Measurements from ENCODE around the gene LIN54.
"Not testable (repeated sequence)": the region's sequence is repeated elsewhere in the genome, so short reads cannot be mapped to it uniquely, and the experiment has no call there.

LIN54 gene

GRCh38 chr4:83012200-83012686, 1.6 kb upstream of the LIN54 start:
- DNase-seq (ENCODE audit: low spot score): peak; percentile 13

- no peak for DNase-seq (ENCODE audit: low spot score)
Measured at GRCh38 chr4:83011689-83012199, 1.1 kb upstream of the LIN54 start.

- peak; percentile 15 for DNase-seq (ENCODE audit: low spot score)
Measured at GRCh38 chr4:83010111-83010521, 507 bp downstream of the LIN54 start.

GRCh38 chr4:83009529-83009928, 1.1 kb downstream of the LIN54 start:
- DNase-seq (ENCODE audit: low spot score): no peak

GRCh38 chr4:83003044-83003791, 7.4 kb downstream of the LIN54 start:
- DNase-seq (ENCODE audit: low spot score): not testable (repeated sequence)

- no peak for DNase-seq (ENCODE audit: low spot score)
Measured at GRCh38 chr4:83002329-83002728, 8.3 kb downstream of the LIN54 start.

- DNase-seq (ENCODE audit: low spot score): no peak
Measured at GRCh38 chr4:82998898-82999297, 11.7 kb downstream of the LIN54 start.

GRCh38 chr4:82994834-82995233, 15.8 kb downstream of the LIN54 start:
- no peak for DNase-seq (ENCODE audit: low spot score)

GRCh38 chr4:82989575-82990429, 20.8 kb downstream of the LIN54 start:
- no peak for DNase-seq (ENCODE audit: low spot score)

GRCh38 chr4:82988323-82988832, 22.2 kb downstream of the LIN54 start:
- no peak for DNase-seq (ENCODE audit: low spot score)

GRCh38 chr4:82987519-82987918, 23.1 kb downstream of the LIN54 start:
- DNase-seq (ENCODE audit: low spot score): not testable (repeated sequence)

GRCh38 chr4:82984459-82984858, 26.2 kb downstream of the LIN54 start:
- no peak for DNase-seq (ENCODE audit: low spot score)

GRCh38 chr4:82983444-82983843, 27.2 kb downstream of the LIN54 start:
- no peak for DNase-seq (ENCODE audit: low spot score)

- DNase-seq (ENCODE audit: low spot score): no peak
Measured at GRCh38 chr4:82981138-82981537, 29.5 kb downstream of the LIN54 start.

- no peak for DNase-seq (ENCODE audit: low spot score)
Measured at GRCh38 chr4:82975792-82976191, 34.8 kb downstream of the LIN54 start.

GRCh38 chr4:82969414-82969813, 41.2 kb downstream of the LIN54 start:
- DNase-seq (ENCODE audit: low spot score): no peak

GRCh38 chr4:82968972-82969371, 41.7 kb downstream of the LIN54 start:
- no peak for DNase-seq (ENCODE audit: low spot score)

GRCh38 chr4:82965763-82966162, 44.9 kb downstream of the LIN54 start:
- DNase-seq (ENCODE audit: low spot score): no peak

GRCh38 chr4:82957045-82957444, 53.6 kb downstream of the LIN54 start:
- no peak for DNase-seq (ENCODE audit: low spot score)

- no peak for DNase-seq (ENCODE audit: low spot score)
Measured at GRCh38 chr4:82954212-82954611, 56.4 kb downstream of the LIN54 start.

- DNase-seq (ENCODE audit: low spot score): no peak
Measured at GRCh38 chr4:82951196-82951595, 59.4 kb downstream of the LIN54 start.

GRCh38 chr4:82948647-82949204, 61.9 kb downstream of the LIN54 start:
- DNase-seq (ENCODE audit: low spot score): no peak
